NK-92 treated with Interleukin-12 subunit alpha and Interleukin-12 subunit beta, amount 100 ng/mL, for 24 hours (cell line): Measurements from ENCODE around the gene TXNDC2.

Source experiments
- DNase-seq: peaks from one replicate; lab custom pipeline; 2025; lab: John Stamatoyannopoulos, UW

The TXNDC2 gene

DNA sequence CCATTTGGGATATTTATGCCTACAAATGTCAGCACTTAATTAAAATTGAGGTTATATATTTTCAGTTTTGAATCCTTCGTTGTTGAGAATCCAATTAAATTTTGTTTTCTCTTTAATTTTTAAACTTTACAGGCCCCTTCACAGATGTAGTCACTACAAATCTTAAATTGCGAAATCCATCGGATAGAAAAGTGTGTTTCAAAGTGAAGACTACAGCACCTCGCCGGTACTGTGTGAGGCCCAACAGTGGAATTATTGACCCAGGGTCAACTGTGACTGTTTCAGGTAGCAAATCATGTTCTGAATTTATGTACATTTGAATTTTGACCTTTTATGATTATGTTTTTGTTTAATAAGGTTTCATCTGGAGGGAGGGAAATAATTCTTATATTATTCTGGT is 45.9 kb downstream of the TXNDC2 start:
- DNase-seq, result no peak

DNA sequence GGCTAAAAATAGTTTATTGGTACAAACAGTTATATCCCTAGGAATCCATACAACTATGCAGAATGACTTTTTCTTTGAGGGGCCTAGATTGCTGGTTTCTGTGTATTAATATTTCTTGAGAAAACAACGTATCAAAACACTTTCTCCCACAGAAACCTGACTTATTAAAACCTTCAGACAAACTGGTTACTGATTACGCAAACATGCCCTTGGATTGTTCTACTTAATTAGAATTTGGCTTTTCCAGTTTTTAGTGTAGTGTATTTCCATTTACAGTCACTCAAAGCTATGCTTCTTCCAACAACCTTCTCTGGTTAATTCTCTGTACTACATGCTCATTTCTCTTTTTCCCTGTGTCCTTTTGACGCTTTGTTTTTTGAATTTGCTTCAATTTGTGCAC is 48.1 kb downstream of the TXNDC2 start:
- no peak for DNase-seq

DNA sequence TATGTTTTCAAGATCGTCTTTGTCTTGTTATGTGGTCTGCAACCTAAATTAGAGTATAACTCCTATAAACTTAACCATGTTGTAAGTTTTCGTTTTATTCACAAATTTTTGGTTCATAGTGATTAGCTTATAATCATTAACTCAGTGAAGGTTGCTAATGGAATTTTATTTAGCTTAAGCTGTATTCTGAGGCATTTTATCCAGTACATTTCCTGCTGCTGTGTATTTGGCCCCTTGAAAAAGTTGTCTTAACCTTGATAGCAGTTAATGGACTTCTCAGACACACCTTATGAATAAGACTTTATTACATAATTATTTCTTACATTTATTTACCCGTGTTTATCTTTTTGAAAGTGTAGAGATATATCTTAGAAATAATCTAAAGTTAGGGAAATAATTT is 48.5 kb downstream of the TXNDC2 start:
- DNase-seq, result no peak
